GM12892 (cell line): ENCODE measurements around the gene AGK.

Experiments used
- POLR2A ChIP-seq: IDR thresholded peaks from 2 replicates; pipeline ENCODE4 v1.6.1; 2011; ENCODE audit warnings: low read depth, low read length, control low read depth
- POLR2AphosphoS5 ChIP-seq: IDR thresholded peaks from 2 replicates; pipeline ENCODE4 v1.6.1; 2011; ENCODE audit warnings: low read depth, low read length, control low read depth
- TAF1 ChIP-seq: IDR thresholded peaks from 2 replicates; pipeline ENCODE4 v1.6.1; 2011; ENCODE audit warnings: low read depth, mild to moderate bottlenecking, control low read depth, low read length, borderline replicate concordance

- TF ChIP-seq POLR2AphosphoS5: no peak
- TF ChIP-seq POLR2A: no peak
- TF ChIP-seq TAF1: no peak
Measured at GRCh38 chr7:141636053-141636452, 84.8 kb downstream of the AGK start.
